Measurements from ENCODE around the gene UNC45A. TPM values are rescaled to one million over a fixed set of nuclear protein-coding genes. Genes with fewer than 3 reads are reported as not detected.

Gene UNC45A
- total RNA-seq, result 121 and 127 TPM in 2 replicates

GRCh38 chr15:90934949-90935751 is at the start of gene UNC45A:
Gene UNC45A, plus strand, starts transcription at chr15:90935285. Its CDS starts 40 bp downstream, at chr15:90935325.

GRCh38 chr15:90902840-90903732 is 32.0 kb upstream of the UNC45A start, which contains the start of gene MAN2A2:
Gene MAN2A2, plus strand, starts transcription at chr15:90903302. Its CDS starts 906 bp downstream, at chr15:90904208.

GRCh38 chr15:90931828-90932659 is 3.0 kb upstream of the UNC45A start, which contains the start of gene HDDC3:
Gene HDDC3, minus strand, starts transcription at chr15:90932549. Its CDS starts 9 bp downstream, at chr15:90932540.

GRCh38 chr15:90954712-90955623 is 19.9 kb downstream of the UNC45A start, which contains the start of gene RCCD1:
Gene RCCD1, plus strand, starts transcription at chr15:90954884. Its CDS starts 1,851 bp downstream, at chr15:90956735.

GRCh38 chr15:90994417-90995311 is 59.6 kb downstream of the UNC45A start, which contains the start of gene PRC1:
Gene PRC1, minus strand, starts transcription at chr15:90994535. Its CDS starts 118 bp downstream, at chr15:90994417.

Other genes with a start within 250 kb of the UNC45A start
- gene BLM, start 217.9 kb upstream of the UNC45A start, total RNA-seq, result 2.4 and 6.7 TPM in 2 replicates
- gene FURIN, start 66.7 kb upstream of the UNC45A start, total RNA-seq, result 58.0 and 86.0 TPM in 2 replicates
- 52.8 and 70.5 TPM in 2 replicates for gene FES, start 50.8 kb upstream of the UNC45A start, total RNA-seq
- 12.6 and 27.6 TPM in 2 replicates for gene MAN2A2, start 32.0 kb upstream of the UNC45A start, total RNA-seq
- gene HDDC3, start 2.7 kb upstream of the UNC45A start, total RNA-seq, result 12.6 and 12.7 TPM in 2 replicates
- 4.9 and 9.0 TPM in 2 replicates for gene RCCD1, start 19.6 kb downstream of the UNC45A start, total RNA-seq
- 75.2 and 182 TPM in 2 replicates for gene PRC1, start 59.2 kb downstream of the UNC45A start, total RNA-seq
- gene VPS33B, start 87.3 kb downstream of the UNC45A start, total RNA-seq, result 8.8 and 9.6 TPM in 2 replicates
- 0.18 TPM in 1 of 2 replicates, not detected in the other for gene SV2B, start 165.0 kb downstream of the UNC45A start, total RNA-seq